ENCODE results near the gene MCTP1.

The MCTP1 gene

GRCh38 chr5:94699562-94699961, 585.3 kb downstream of the MCTP1 start:
- no peak for DNase-seq (ENCODE audit: low spot score)

- no peak for DNase-seq (ENCODE audit: low spot score)
These were observed 586.7 kb downstream of the MCTP1 start for GRCh38 chr5:94698197-94698596.

DNA sequence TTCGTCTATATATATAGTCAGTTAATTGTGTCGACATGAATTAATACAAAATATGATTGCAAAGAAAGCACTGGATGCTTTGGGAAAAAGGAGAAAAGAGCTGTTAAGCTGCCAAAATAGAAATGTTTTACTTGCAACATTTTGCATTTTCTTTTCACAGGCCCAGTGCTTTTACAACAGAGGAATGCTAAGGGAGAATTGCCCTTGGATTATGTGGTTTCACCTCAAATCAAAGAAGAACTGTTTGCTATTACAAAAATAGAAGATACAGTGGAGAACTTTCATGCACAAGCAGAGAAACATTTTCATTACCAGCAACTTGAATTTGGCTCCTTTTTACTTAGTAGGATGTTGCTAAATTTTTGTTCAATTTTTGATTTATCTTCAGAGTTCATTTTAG, 590.2 kb downstream of the MCTP1 start:
- no peak for DNase-seq (ENCODE audit: low spot score)

DNA sequence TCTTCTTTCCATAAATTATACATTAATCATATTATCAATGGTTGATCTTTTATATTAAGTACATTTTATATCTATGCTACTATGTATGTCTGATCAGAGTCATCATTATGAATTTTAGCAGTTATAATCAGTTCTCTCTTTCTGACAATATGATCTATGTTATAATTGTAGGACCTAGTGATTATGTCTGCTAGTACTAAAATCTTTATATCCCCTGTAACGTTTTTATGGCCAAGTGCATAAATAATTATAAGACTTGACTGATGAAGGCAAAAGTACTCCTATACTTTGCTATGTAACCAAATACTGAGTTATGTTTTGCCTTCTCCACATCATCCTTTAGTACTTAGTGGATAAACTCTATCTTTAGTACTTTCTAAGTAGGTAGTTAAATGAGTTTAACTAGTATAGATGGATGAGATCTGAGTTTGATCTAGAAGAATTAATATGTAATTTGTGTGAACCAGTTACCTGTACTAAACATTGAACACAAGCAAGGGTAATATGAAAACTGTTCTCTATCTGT, 591.0 kb downstream of the MCTP1 start:
- no peak for DNase-seq (ENCODE audit: low spot score)

- peak; percentile 73 for DNase-seq (ENCODE audit: low spot score)
These were observed 591.7 kb downstream of the MCTP1 start for GRCh38 chr5:94693043-94693822.

DNA sequence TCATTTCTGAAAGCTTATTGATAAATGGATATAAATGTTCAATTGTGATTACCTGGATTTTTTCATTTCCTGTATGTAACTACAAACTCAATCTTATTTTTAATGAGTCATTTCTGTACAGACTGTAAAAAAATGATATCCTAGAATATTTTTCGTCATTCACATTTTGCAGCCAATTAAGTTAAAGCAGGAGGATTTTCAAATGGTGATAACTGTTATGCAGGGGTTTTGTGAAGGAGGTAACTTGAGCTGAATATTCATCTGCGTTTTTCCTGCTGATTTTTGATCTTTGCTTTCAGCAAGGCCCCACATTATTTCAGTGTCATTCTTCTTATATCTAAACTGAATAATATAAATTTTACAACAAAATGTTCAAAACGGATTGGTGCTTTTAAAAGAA, 592.3 kb downstream of the MCTP1 start:
- no peak for DNase-seq (ENCODE audit: low spot score)

DNA sequence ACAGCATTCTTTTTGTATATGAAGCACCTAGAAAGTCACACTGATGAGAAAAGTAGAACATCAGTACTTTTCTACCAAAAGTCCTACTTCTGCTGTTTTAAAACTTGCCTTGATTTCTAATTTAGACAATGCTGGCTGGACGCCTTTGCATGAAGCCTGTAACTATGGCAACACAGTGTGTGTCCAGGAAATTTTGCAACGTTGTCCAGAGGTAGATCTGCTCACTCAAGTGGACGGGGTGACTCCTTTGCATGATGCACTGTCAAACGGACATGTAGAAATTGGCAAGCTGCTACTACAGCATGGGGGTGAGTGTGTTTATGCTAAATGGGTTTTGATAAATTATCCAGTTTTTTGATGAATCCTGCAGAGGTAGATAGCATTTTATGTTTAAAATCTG, 592.9 kb downstream of the MCTP1 start:
- DNase-seq (ENCODE audit: low spot score), result no peak

- no peak for DNase-seq (ENCODE audit: low spot score)
These were observed 593.6 kb downstream of the MCTP1 start for GRCh38 chr5:94691291-94691690.

GRCh38 chr5:94690778-94691177, 594.1 kb downstream of the MCTP1 start:
- no peak for DNase-seq (ENCODE audit: low spot score)

DNA sequence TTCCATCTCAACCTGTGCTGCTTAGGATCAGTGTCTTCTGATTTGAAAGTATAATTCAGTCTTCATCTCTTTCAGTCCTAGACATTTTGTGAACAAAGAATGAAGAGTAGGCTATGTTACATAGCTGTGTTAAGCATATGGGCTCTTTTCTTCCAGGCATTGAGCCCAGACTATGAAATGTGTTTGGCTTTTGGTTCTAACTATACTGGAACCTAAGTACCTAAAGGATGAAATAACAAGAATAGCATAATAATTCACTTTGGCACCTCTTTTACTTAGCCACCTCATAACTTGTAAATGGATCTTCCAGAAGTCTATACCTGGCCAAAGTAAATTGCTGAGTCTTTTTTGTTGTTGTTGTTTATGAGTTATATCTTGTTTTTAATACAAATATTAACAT, 595.0 kb downstream of the MCTP1 start:
- DNase-seq (ENCODE audit: low spot score), result no peak

GRCh38 chr5:94682814-94683520, 601.9 kb downstream of the MCTP1 start:
- DNase-seq (ENCODE audit: low spot score), result no peak

GRCh38 chr5:94675965-94676618, 608.8 kb downstream of the MCTP1 start:
- DNase-seq (ENCODE audit: low spot score), result no peak

DNA sequence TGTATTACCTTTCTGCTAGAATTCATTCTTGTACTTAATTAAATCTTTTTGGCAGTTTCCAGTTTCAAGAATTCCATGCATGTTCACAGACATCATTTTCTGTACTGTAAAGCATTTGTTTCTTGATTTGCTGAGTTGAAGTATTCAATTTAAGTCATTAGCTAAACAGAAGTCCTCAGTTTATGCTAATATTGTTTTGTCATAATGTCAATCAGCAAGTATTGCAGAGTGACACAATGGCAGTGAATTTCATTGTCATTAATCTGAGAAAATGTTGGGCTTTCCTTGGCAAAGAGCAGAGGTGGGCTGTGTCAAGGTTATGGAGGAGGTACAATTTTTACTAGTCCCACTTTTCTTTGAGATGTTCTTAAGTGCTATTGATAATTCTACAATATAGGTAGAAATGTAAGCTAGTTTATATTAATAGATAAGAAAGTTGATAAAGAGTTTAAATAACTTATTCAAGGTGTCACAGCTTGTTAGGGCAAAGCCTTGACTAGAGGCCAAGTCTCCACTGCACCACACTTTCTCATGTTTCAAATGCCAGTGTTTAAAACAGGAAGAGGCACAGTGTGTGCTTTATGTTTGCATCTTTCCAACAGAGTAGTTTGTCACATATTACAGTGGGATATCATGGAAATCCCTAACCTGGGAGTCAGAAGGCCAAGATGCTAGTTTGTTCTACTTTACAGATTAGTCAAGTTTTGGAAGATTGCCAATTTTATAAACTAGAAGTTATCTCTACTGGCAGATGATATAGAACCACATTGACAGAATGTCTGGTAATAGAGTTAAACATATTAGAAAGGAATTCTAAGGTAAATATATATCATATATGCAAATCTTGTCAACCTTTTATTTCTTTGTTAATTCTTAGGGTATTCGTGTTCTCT, 610.2 kb downstream of the MCTP1 start:
- DNase-seq (ENCODE audit: low spot score), result no peak

GRCh38 chr5:94672746-94673145, 612.1 kb downstream of the MCTP1 start:
- no peak for DNase-seq (ENCODE audit: low spot score)

- no peak for DNase-seq (ENCODE audit: low spot score)
These were observed 614.2 kb downstream of the MCTP1 start for GRCh38 chr5:94670726-94671125.

GRCh38 chr5:94667937-94668336, 617.0 kb downstream of the MCTP1 start:
- DNase-seq (ENCODE audit: low spot score), result no peak

GRCh38 chr5:94661086-94661485, 623.8 kb downstream of the MCTP1 start:
- DNase-seq (ENCODE audit: low spot score), result no peak

GRCh38 chr5:94660506-94660905, 624.4 kb downstream of the MCTP1 start:
- no peak for DNase-seq (ENCODE audit: low spot score)

DNA sequence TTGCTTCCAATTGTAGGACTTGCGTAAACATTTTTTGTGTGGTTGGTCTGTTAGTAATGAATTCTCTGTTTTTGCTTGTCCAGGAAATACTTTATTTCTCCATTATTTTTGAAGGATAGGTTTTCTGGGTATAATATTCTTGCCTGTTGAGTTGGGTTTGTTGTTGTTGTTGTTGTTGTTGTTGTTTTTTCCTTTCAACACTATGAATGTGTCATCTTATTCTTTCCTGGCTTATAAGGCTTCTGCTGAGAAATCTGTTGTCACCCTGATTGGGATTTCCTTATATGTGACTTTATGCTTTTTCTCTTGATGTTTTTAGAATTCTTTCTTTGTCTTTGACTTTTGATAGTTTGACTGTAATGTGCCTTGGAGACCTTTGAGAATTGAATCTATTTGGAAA, 626.6 kb downstream of the MCTP1 start:
- no peak for DNase-seq (ENCODE audit: low spot score)

Data from kidney capillary endothelial cell (primary cell).